ENCODE data around the gene C4A. TPM values are rescaled to one million over a fixed set of nuclear protein-coding genes. Genes with fewer than 3 reads are reported as not detected.
A peak's percentile ranks its signal among the peaks of the same experiment; 100 is the strongest.

Gene C4A
- total and polyA plus RNA-seq, 2 of the 4 experiments (the other 2 are of a cell fraction) = 0.90 to 3.8 TPM

DNA sequence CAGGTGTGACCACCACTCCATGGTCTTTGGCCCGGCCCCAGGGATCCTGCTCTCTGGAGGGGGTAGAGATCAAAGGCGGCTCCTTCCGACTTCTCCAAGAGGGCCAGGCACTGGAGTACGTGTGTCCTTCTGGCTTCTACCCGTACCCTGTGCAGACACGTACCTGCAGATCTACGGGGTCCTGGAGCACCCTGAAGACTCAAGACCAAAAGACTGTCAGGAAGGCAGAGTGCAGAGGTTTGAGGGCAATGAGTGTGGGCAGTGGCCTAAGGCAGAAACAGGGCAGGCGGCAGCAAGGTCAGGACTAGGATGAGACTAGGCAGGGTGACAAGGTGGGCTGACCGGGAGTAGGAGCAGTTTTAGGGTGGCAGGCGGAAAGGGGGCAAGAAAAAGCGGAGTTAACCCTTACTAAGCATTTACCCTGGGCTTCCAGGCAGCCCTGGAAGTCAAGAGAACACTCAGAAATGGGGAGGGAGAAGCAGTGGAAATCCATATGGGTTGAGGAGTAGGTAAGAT, 35.4 kb upstream of the C4A start (continued):
- TF ChIP-seq MAFK (IDR thresholded peaks at IDR 0.05; ENCODE audit: low read depth, low read length) = no peak

DNA sequence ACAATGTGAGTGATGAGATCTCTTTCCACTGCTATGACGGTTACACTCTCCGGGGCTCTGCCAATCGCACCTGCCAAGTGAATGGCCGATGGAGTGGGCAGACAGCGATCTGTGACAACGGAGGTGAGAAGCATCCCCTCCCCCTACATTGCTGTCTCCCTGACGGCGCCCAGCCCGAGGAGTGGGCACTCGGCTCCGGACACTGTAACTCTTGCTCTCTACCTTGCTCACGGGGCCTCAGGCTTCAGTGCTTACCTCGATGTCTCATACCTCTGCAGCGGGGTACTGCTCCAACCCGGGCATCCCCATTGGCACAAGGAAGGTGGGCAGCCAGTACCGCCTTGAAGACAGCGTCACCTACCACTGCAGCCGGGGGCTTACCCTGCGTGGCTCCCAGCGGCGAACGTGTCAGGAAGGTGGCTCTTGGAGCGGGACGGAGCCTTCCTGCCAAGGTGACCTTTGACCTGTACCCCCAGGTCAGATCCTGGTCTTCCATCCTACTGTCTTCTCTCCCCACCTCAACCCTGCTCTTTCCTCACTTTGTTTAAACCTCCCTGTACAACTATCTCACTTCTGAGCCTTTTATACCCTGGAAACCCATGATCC, 34.7 kb upstream of the C4A start:
- H3K9me3 ChIP-seq (ENCODE audit: control insufficient read depth, insufficient read depth, low read length) = no peaks in the 10 kb centered on the region
- intact Hi-C loops (cut with micrococcal nuclease) = no loop called here
- H3K4me3 ChIP-seq (ENCODE audit: insufficient read depth, low read depth, low read length) = no peak overlapping the region
- ChIA-PET CTCF (no interaction called here), POLR2A (ENCODE audit: unreplicated experiment) (no interaction called here)
- H2AFZ ChIP-seq (replicated peaks; ENCODE audit: low read length, poor library complexity) = no peak overlapping the region
- H2BK20ac ChIP-seq (ENCODE audit: low read depth, low read length) = no peak overlapping the region
- H2AK9ac ChIP-seq (replicated peaks; ENCODE audit: low read depth, low read length, poor library complexity) = peak overlapping the region; percentile 19
- H3K27me3 ChIP-seq (ENCODE audit: control insufficient read depth, insufficient read depth, low read length) = no peaks in the 10 kb centered on the region
- peaks cover 12% of the 10 kb centered on the region for H3K9me1 ChIP-seq (ENCODE audit: insufficient read depth, low read length)
- no peak overlapping the region; the same call in 1 of the 2 replicates for H4K91ac ChIP-seq (ENCODE audit: insufficient read depth, low read depth, low read length)
- no peak overlapping the region for H3K4ac ChIP-seq (ENCODE audit: low read depth, low read length)
- no peak overlapping the region for H3K4me2 ChIP-seq (ENCODE audit: low read depth, low read length)
- no peak overlapping the region for H3K27ac ChIP-seq (ENCODE audit: insufficient read depth, low read length)
- no peak overlapping the region for H2BK5ac ChIP-seq (ENCODE audit: low read depth, low read length, poor library complexity, severe bottlenecking)
- H4K8ac ChIP-seq (ENCODE audit: low read depth in 2 of 2, low read length in 2 of 2) = no peak overlapping the region
- dilution Hi-C loops (cut with HindIII; ENCODE audit: low sequenced_read_pairs, unreplicated experiment) = no loop called here
- no peak overlapping the region for H2BK15ac ChIP-seq (ENCODE audit: low read depth, low read length)
- no peak overlapping the region for H3K23ac ChIP-seq (ENCODE audit: low read depth, low read length)
- 0 out of 2 replicates have a peak, but pooled peaks cover 3% of the 10 kb centered on the region for H4K20me1 ChIP-seq (ENCODE audit: insufficient read depth, low read length)
- peaks cover 14% of the 10 kb centered on the region for H3K36me3 ChIP-seq (ENCODE audit: control insufficient read depth, insufficient read depth, low read length)
- ATAC-seq (ENCODE audit: low read depth) (no peak), DNase-seq (no peak)
- in situ Hi-C loops (cut with MboI; ENCODE audit: low sequenced_read_pairs) = loop anchor here (5.0 to 10.0 kb wide), 2 partner anchors 35 to 262 kb away; partner anchors contain the start of gene LY6G5C
- no peak overlapping the region for H2BK120ac ChIP-seq (ENCODE audit: low read depth, low read length)
- H3K9ac ChIP-seq (ENCODE audit: low read depth, low read length) = no peak overlapping the region
- BruUV-seq (replicated peaks) = no TSS peak
- no peak overlapping the region for H4K5ac ChIP-seq (ENCODE audit: low read depth, low read length)
- H3K4me1 ChIP-seq (ENCODE audit: control insufficient read depth, insufficient read depth, low read length) = peaks cover 22% of the 10 kb centered on the region
- WGBS, 2 experiments (ENCODE audit: extremely low coverage in 2 of 2, insufficient read length in 1 of 2) = 86% methylated on average over 22 of the region's 24 CpGs; no CpG with 5 or more reads in 1 of the 2 experiments
- H3K79me1 ChIP-seq (ENCODE audit: low read depth in 1 of 2, low read length in 2 of 2) = no peaks in the 10 kb centered on the region
- TF ChIP-seq, protein P1, sequence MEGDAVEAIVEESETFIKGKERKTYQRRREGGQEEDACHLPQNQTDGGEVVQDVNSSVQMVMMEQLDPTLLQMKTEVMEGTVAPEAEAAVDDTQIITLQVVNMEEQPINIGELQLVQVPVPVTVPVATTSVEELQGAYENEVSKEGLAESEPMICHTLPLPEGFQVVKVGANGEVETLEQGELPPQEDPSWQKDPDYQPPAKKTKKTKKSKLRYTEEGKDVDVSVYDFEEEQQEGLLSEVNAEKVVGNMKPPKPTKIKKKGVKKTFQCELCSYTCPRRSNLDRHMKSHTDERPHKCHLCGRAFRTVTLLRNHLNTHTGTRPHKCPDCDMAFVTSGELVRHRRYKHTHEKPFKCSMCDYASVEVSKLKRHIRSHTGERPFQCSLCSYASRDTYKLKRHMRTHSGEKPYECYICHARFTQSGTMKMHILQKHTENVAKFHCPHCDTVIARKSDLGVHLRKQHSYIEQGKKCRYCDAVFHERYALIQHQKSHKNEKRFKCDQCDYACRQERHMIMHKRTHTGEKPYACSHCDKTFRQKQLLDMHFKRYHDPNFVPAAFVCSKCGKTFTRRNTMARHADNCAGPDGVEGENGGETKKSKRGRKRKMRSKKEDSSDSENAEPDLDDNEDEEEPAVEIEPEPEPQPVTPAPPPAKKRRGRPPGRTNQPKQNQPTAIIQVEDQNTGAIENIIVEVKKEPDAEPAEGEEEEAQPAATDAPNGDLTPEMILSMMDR (conservative IDR thresholded peaks at IDR 0.05; ENCODE audit: low read depth, low read length) = no peak
- TF ChIP-seq RFX5 (IDR thresholded peaks at IDR 0.05; ENCODE audit: low read depth, low read length) = no peak
- no peak for TF ChIP-seq MXI1 (IDR thresholded peaks at IDR 0.05; ENCODE audit: borderline replicate concordance, low read depth, low read length)
- no peak for TF ChIP-seq CHD1 (IDR thresholded peaks at IDR 0.05; ENCODE audit: low read depth, low read length)
- TF ChIP-seq MAFK (IDR thresholded peaks at IDR 0.05; ENCODE audit: low read depth, low read length) = no peak
- no peak for TF ChIP-seq NFE2L2 (IDR thresholded peaks at IDR 0.05; ENCODE audit: low read depth, low read length)
- no peak for TF ChIP-seq BHLHE40 (IDR thresholded peaks at IDR 0.05; ENCODE audit: low read depth, low read length)
- no peak for TF ChIP-seq RCOR1 (IDR thresholded peaks at IDR 0.05; ENCODE audit: insufficient replicate concordance, low read length)
- H3K18ac ChIP-seq (ENCODE audit: low read depth, low read length) = no peak overlapping the region
- H3K14ac ChIP-seq (replicated peaks; ENCODE audit: low read depth, low read length) = no peak overlapping the region
- H2AK5ac ChIP-seq (ENCODE audit: low read depth, low read length) = peak overlapping the region; percentile 47; the same call in 1 of the 2 replicates
- no peak overlapping the region for H3K56ac ChIP-seq (ENCODE audit: extremely low read depth, insufficient read depth, low read length)
